IMR-90 (cell line): ENCODE results near the gene SLC30A1. TPM values are rescaled to one million over a fixed set of nuclear protein-coding genes. Genes with fewer than 3 reads are reported as not detected.

ENCODE experiments used
- ATAC-seq: fragments of 200-7000 bp; cut with Tn5 transposase; 2 replicates; pipeline ENCODE4 v1.9.1; 2020; ENCODE audit warnings: low read depth, mild to moderate bottlenecking, moderate library complexity
- BruUV-seq: library from RNA; stranded (reverse); fragments of 400-500 nt; replicated peaks from 2 replicates; lab custom pipeline; 2021; lab: Mats Ljungman, UMichigan
- CTCF ChIA-PET: fragments of 300-600 bp; formaldehyde crosslinking; extraction: SDS; loops from one replicate; lab custom pipeline; 2021; ENCODE audit warnings: antibody characterized with exemption; lab: Yijun Ruan, JAX
- POLR2A ChIA-PET: fragments of 300-600 bp; sonication (Branson Sonifier 250); formaldehyde crosslinking; loops from one replicate; lab custom pipeline; 2022; ENCODE audit warnings: antibody characterized with exemption; ENCODE audit not compliant: unreplicated experiment; lab: Charles Lee
- DNase-seq: peaks from one replicate; pipeline ENCODE4 v3.0.0; 2013
- H2AFZ ChIP-seq: replicated peaks from 2 replicates; pipeline ENCODE3; 2013; ENCODE audit warnings: low read length, mild to moderate bottlenecking; ENCODE audit not compliant: poor library complexity
- H2AK5ac ChIP-seq: 2 replicates; pipeline ENCODE4 v1.6.1; 2013; ENCODE audit warnings: low read depth, low read length, inconsistent platforms
- H2AK9ac ChIP-seq: replicated peaks from 2 replicates; pipeline ENCODE3; 2013; ENCODE audit warnings: mild to moderate bottlenecking, low read depth, low read length, moderate library complexity; ENCODE audit not compliant: poor library complexity
- H2BK120ac ChIP-seq: 2 replicates; pipeline ENCODE4 v1.6.1; 2013; ENCODE audit warnings: low read depth, low read length, inconsistent platforms
- H2BK15ac ChIP-seq: 3 replicates; pipeline ENCODE4 v1.6.1; 2013; ENCODE audit warnings: low read depth, low read length, inconsistent platforms
- H2BK20ac ChIP-seq: 2 replicates; pipeline ENCODE4 v1.6.1; 2013; ENCODE audit warnings: low read depth, mild to moderate bottlenecking, inconsistent platforms, low read length, moderate library complexity
- H2BK5ac ChIP-seq: 2 replicates; pipeline ENCODE4 v1.6.1; 2013; ENCODE audit warnings: mild to moderate bottlenecking, low read depth, low read length, inconsistent platforms; ENCODE audit not compliant: poor library complexity, severe bottlenecking
- H3K14ac ChIP-seq: replicated peaks from 2 replicates; pipeline ENCODE4 v1.6.1; 2013; ENCODE audit warnings: low read depth, low read length, inconsistent platforms
- H3K18ac ChIP-seq: 2 replicates; pipeline ENCODE4 v1.6.1; 2013; ENCODE audit warnings: low read depth, low read length, control low read depth
- H3K23ac ChIP-seq: 2 replicates; pipeline ENCODE4 v1.6.1; 2013; ENCODE audit warnings: low read depth, low read length, inconsistent platforms
- H3K27ac ChIP-seq: 2 replicates; pipeline ENCODE4 v1.5.1; 2013; ENCODE audit warnings: mild to moderate bottlenecking, control low read depth, low read length; ENCODE audit not compliant: insufficient read depth
- H3K27me3 ChIP-seq: 2 replicates; pipeline ENCODE4 v1.6.1; 2013; ENCODE audit warnings: low read length; ENCODE audit not compliant: control insufficient read depth, insufficient read depth
- H3K36me3 ChIP-seq: 2 replicates; pipeline ENCODE4 v1.6.1; 2013; ENCODE audit warnings: low read length, mixed read lengths; ENCODE audit not compliant: control insufficient read depth, insufficient read depth
- H3K4ac ChIP-seq: 2 replicates; pipeline ENCODE4 v1.6.1; 2013; ENCODE audit warnings: low read depth, low read length, inconsistent platforms
- H3K4me1 ChIP-seq: 2 replicates; pipeline ENCODE4 v1.6.1; 2013; ENCODE audit warnings: low read length, mixed read lengths; ENCODE audit not compliant: control insufficient read depth, insufficient read depth
- H3K4me2 ChIP-seq: 2 replicates; pipeline ENCODE4 v1.6.1; 2013; ENCODE audit warnings: low read depth, mild to moderate bottlenecking, control low read depth, low read length, moderate library complexity
- H3K4me3 ChIP-seq: 2 replicates; pipeline ENCODE4 v1.5.1; 2013; ENCODE audit warnings: low read depth, mild to moderate bottlenecking, control low read depth, low read length, moderate library complexity; ENCODE audit not compliant: insufficient read depth
- H3K56ac ChIP-seq: 2 replicates; pipeline ENCODE4 v1.6.1; 2013; ENCODE audit warnings: low read length, inconsistent platforms; ENCODE audit not compliant: insufficient read depth; ENCODE audit errors: extremely low read depth
- H3K79me1 ChIP-seq, 2 experiments: 2 replicates each; pipeline ENCODE4 v1.6.1; 2013; ENCODE audit warnings: low read length in 2 of 2, inconsistent platforms in 1 of 2, low read depth in 1 of 2
- H3K9ac ChIP-seq: 2 replicates; pipeline ENCODE4 v1.6.1; 2013; ENCODE audit warnings: low read depth, low read length, control low read depth
- H3K9me1 ChIP-seq: 2 replicates; pipeline ENCODE4 v1.6.1; 2013; ENCODE audit warnings: low read length, inconsistent platforms; ENCODE audit not compliant: insufficient read depth
- H3K9me3 ChIP-seq: 2 replicates; pipeline ENCODE4 v1.6.1; 2013; ENCODE audit warnings: low read length; ENCODE audit not compliant: control insufficient read depth, insufficient read depth
- H4K20me1 ChIP-seq: 2 replicates; pipeline ENCODE4 v1.6.1; 2013; ENCODE audit warnings: low read length, inconsistent platforms; ENCODE audit not compliant: insufficient read depth
- H4K5ac ChIP-seq: 2 replicates; pipeline ENCODE4 v1.6.1; 2013; ENCODE audit warnings: mild to moderate bottlenecking, low read depth, low read length, control low read depth
- H4K8ac ChIP-seq, 2 experiments: 2 replicates each; pipeline ENCODE4 v1.6.1; 2013; ENCODE audit warnings: low read depth in 2 of 2, low read length in 2 of 2, control low read depth in 1 of 2, inconsistent platforms in 1 of 2
- H4K91ac ChIP-seq: 2 replicates; pipeline ENCODE4 v1.6.1; 2013; ENCODE audit warnings: low read depth, low read length, inconsistent platforms; ENCODE audit not compliant: insufficient read depth
- BHLHE40 ChIP-seq: fragments of 150-350 bp; IDR thresholded peaks from 2 replicates; pipeline ENCODE4 v1.6.1; 2016; ENCODE audit warnings: mild to moderate bottlenecking, low read depth, low read length
- CEBPB ChIP-seq: IDR thresholded peaks from 2 replicates; pipeline ENCODE4 v1.6.1; 2012; ENCODE audit warnings: low read depth, low read length, improper control_type of control experiment
- CHD1 ChIP-seq: IDR thresholded peaks from 2 replicates; pipeline ENCODE4 v1.6.1; 2012; ENCODE audit warnings: low read depth, low read length, improper control_type of control experiment
- CTCF ChIP-seq: conservative IDR thresholded peaks from 2 replicates; pipeline ENCODE4 v1.5.1; 2012; ENCODE audit warnings: mild to moderate bottlenecking, low read depth, low read length, improper control_type of control experiment
- ELK1 ChIP-seq: fragments of 150-350 bp; IDR thresholded peaks from 2 replicates; pipeline ENCODE4 v1.6.1; 2016; ENCODE audit warnings: low read depth, mild to moderate bottlenecking, low read length, moderate library complexity, borderline replicate concordance
- FOS ChIP-seq: fragments of 150-350 bp; IDR thresholded peaks from 2 replicates; pipeline ENCODE4 v1.6.1; 2016; ENCODE audit warnings: low read depth, low read length
- MAFK ChIP-seq: IDR thresholded peaks from 2 replicates; pipeline ENCODE4 v1.6.1; 2012; ENCODE audit warnings: low read depth, low read length, improper control_type of control experiment
- MAZ ChIP-seq: IDR thresholded peaks from 2 replicates; pipeline ENCODE4 v1.6.1; 2012; ENCODE audit warnings: low read depth, mild to moderate bottlenecking, low read length, improper control_type of control experiment, moderate library complexity, borderline replicate concordance
- MXI1 ChIP-seq: IDR thresholded peaks from 2 replicates; pipeline ENCODE4 v1.6.1; 2012; ENCODE audit warnings: low read depth, mild to moderate bottlenecking, low read length, moderate library complexity, borderline replicate concordance
- NFE2L2 ChIP-seq: fragments of 150-350 bp; IDR thresholded peaks from 2 replicates; pipeline ENCODE4 v1.6.1; 2016; ENCODE audit warnings: low read depth, mild to moderate bottlenecking, low read length
- POLR2A ChIP-seq: IDR thresholded peaks from 2 replicates; pipeline ENCODE4 v1.6.1; 2012; ENCODE audit warnings: mild to moderate bottlenecking, low read depth, low read length
- RAD21 ChIP-seq: IDR thresholded peaks from 2 replicates; pipeline ENCODE4 v1.6.1; 2012; ENCODE audit warnings: low read length, improper control_type of control experiment
- RCOR1 ChIP-seq: IDR thresholded peaks from 2 replicates; pipeline ENCODE4 v1.6.1; 2012; ENCODE audit warnings: mild to moderate bottlenecking, low read length, improper control_type of control experiment; ENCODE audit not compliant: insufficient replicate concordance
- RFX5 ChIP-seq: IDR thresholded peaks from 2 replicates; pipeline ENCODE4 v1.8.0; 2012; ENCODE audit warnings: low read depth, mild to moderate bottlenecking, low read length, moderate library complexity
- SMC3 ChIP-seq: fragments of 150-350 bp; IDR thresholded peaks from 2 replicates; pipeline ENCODE4 v1.6.1; 2016; ENCODE audit warnings: low read depth, mild to moderate bottlenecking, antibody characterized with exemption, low read length, moderate library complexity
- USF2 ChIP-seq: fragments of 150-350 bp; IDR thresholded peaks from 2 replicates; pipeline ENCODE4 v1.6.1; 2017; ENCODE audit warnings: mild to moderate bottlenecking, antibody characterized with exemption, low read length, low read depth
- WGBS, 2 experiments: methylation state at CpG; one replicate each; pipeline versions ENCODE4 v1.1.5 to v1.1.7; 2013; ENCODE audit warnings: missing lambda C conversion rate in 2 of 2; ENCODE audit not compliant: insufficient read length in 1 of 2; ENCODE audit errors: extremely low coverage in 2 of 2; 5-methylcytosine and 5-hydroxymethylcytosine counted together
- dilution Hi-C: fragments of 300-500 bp; cut with HindIII; formaldehyde crosslinking; loops from one replicate; pipeline ENCODE4 v1.14.3; 2018; ENCODE audit warnings: low sequenced_read_pairs; ENCODE audit not compliant: unreplicated experiment
- in situ Hi-C: fragments of 300-500 bp; cut with MboI; formaldehyde crosslinking; loops from 3 replicates; pipeline ENCODE4 v1.14.3; 2019; ENCODE audit warnings: low sequenced_read_pairs, inconsistent platforms, mixed read lengths
- intact Hi-C: fragments of 100-400 bp; cut with micrococcal nuclease; formaldehyde crosslinking; loops from 2 replicates; pipeline ENCODE4 v1.10.0; 2022
- polyA plus RNA-seq, 3 experiments: library from polyadenylated mRNA; depleted of rRNA; stranded (reverse); fragments of >200 nt; gene quantifications; 2 replicates each; pipeline ENCODE4 v1.2.3, GENCODE V29; 2012; ENCODE audit warnings: low replicate concordance in 1 of 3
- total RNA-seq: library from RNA; depleted of rRNA; stranded (reverse); fragments of >200 nt; gene quantifications from 2 replicates; pipeline ENCODE4 v1.2.3, GENCODE V29; 2012

Gene SLC30A1
- total and polyA plus RNA-seq, 2 of the 4 experiments (the other 2 are of a cell fraction): 5.4 to 8.4 TPM

GRCh38 chr1:211616965-211617297, 38.0 kb upstream of the SLC30A1 start:
- Histone ChIP-seq H3K27me3 (no peaks in the 10 kb centered on the region), H3K4me1 (peaks cover 9% of the 10 kb centered on the region), H3K9me1 (peaks cover 16% of the 10 kb centered on the region), H3K79me1 (no peaks in the 10 kb centered on the region), H2BK120ac (peak overlapping the region; percentile 14; the same call in 1 of the 2 replicates), H2AFZ (peak overlapping the region; percentile 83), H4K91ac (peak overlapping the region; percentile 41; the same call in 1 of the 2 replicates), H4K5ac (peak overlapping the region; percentile 82; the same call in 1 of the 2 replicates), H3K4me2 (no peak overlapping the region), H4K8ac (peak overlapping the region; percentile 76 to 77; a peak in 2 of 4 replicates), H3K9ac (no peak overlapping the region), H3K4me3 (no peak overlapping the region), H2AK9ac (peak overlapping the region; percentile 51), H3K27ac (no peak overlapping the region), H4K20me1 (no peaks in the 10 kb centered on the region), H3K56ac (no peak overlapping the region), H3K18ac (no peak overlapping the region; the same call in 1 of the 2 replicates), H3K23ac (no peak overlapping the region), H3K36me3 (no peaks in the 10 kb centered on the region), H2BK5ac (no peak overlapping the region), H2BK15ac (peak overlapping the region; percentile 66; the same call in 1 of the 3 replicates), H3K4ac (no peak overlapping the region), H3K9me3 (no peaks in the 10 kb centered on the region), H2AK5ac (no peak overlapping the region), H2BK20ac (0 out of 2 replicates have a peak overlapping the region, but pooled peaks have one; percentile 73), H3K14ac (peak overlapping the region; percentile 86; the same call in 1 of the 2 replicates)
- DNase-seq: no peak
- no TSS peak for BruUV-seq
- CTCF ChIA-PET: no interaction called here
- in situ Hi-C loops: no loop called here
- TF ChIP-seq MXI1: no peak
- TF ChIP-seq SMC3: no peak
- no peak for TF ChIP-seq ELK1
- no peak for TF ChIP-seq RCOR1
- no peak for TF ChIP-seq MAFK
- TF ChIP-seq FOS: no peak
- no peak for TF ChIP-seq USF2
- TF ChIP-seq POLR2A: no peak
- TF ChIP-seq RFX5: no peak
- no peak for TF ChIP-seq RAD21
- no peak for TF ChIP-seq CHD1
- TF ChIP-seq CTCF: no peak
- TF ChIP-seq CEBPB: no peak
- TF ChIP-seq BHLHE40: no peak
- TF ChIP-seq NFE2L2: no peak
- TF ChIP-seq MAZ: no peak
- intact Hi-C loops: no loop called here
- WGBS, 2 experiments: 100% methylated on average over 1 of the region's 5 CpGs; no CpG with 5 or more reads in 1 of the 2 experiments
- dilution Hi-C loops: no loop called here
- ATAC-seq: no peak
- POLR2A ChIA-PET: no interaction called here
